GM23338 (cell line): ENCODE results near the gene ACADS.

Experiments
- CTCF ChIP-seq, 2 experiments: fragments of 200-600 bp in 1 of 2; sonication (generic) in 1 of 2; conservative IDR thresholded peaks; 2 replicates each; pipeline versions ENCODE4 v1.5.1 to v1.6.1; 2016 to 2017; ENCODE audit warnings: antibody characterized with exemption in 2 of 2, low read depth in 2 of 2, mild to moderate bottlenecking in 2 of 2, moderate library complexity in 1 of 2
- EZH2phosphoT487 ChIP-seq: fragments of 200-600 bp; sonication (generic); IDR thresholded peaks from one replicate; pipeline ENCODE4 v1.8.1; 2018; ENCODE audit warnings: antibody characterized with exemption; ENCODE audit not compliant: unreplicated experiment
- REST ChIP-seq: IDR thresholded peaks from one replicate; pipeline ENCODE4 v1.6.1; 2018; ENCODE audit warnings: antibody characterized with exemption; ENCODE audit not compliant: unreplicated experiment

GRCh38 chr12:120738252-120739030 is 12.8 kb downstream of the ACADS start:
- TF ChIP-seq CTCF (conservative IDR thresholded peaks at IDR 0.05; ENCODE audit: low read depth in 2 of 2) (no peak), EZH2phosphoT487 (no peak), REST (no peak)
